Kidney epithelial cell (primary cell): ENCODE results near the gene RITA1. TPM values are rescaled to one million over a fixed set of nuclear protein-coding genes. Genes with fewer than 3 reads are reported as not detected.

ENCODE experiments used
- DNase-seq: peaks from one replicate; pipeline ENCODE4 v3.0.0-alpha.2; 2010; ENCODE audit warnings: low read depth
- H3K27me3 ChIP-seq: 2 replicates; pipeline ENCODE4 v1.6.0; 2011; ENCODE audit warnings: low read length; ENCODE audit not compliant: control insufficient read depth, insufficient read depth
- H3K36me3 ChIP-seq: 2 replicates; pipeline ENCODE4 v1.5.1; 2011; ENCODE audit warnings: low read length; ENCODE audit not compliant: control insufficient read depth, insufficient read depth
- H3K4me3 ChIP-seq: 2 replicates; pipeline ENCODE4 v1.5.1; 2011; ENCODE audit warnings: low read depth, mild to moderate bottlenecking, control low read depth, low read length
- CTCF ChIP-seq: IDR thresholded peaks from 2 replicates; pipeline ENCODE4 v1.5.1; 2011; ENCODE audit warnings: mild to moderate bottlenecking, moderate library complexity, low read length, control low read depth, inconsistent platforms; ENCODE audit not compliant: insufficient read depth, poor library complexity, severe bottlenecking
- total RNA-seq: library from RNA; depleted of rRNA; stranded (reverse); fragments of >200 nt; gene quantifications from 2 replicates; pipeline ENCODE4 v1.2.3, GENCODE V29; 2015

Gene RITA1
- 33.6 and 36.0 TPM in 2 replicates for total RNA-seq

- Histone ChIP-seq H3K27me3 (no peaks in the 10 kb centered on the region), H3K36me3 (no peaks in the 10 kb centered on the region), H3K4me3 (peak within 1 kb of the TSS; percentile 88)
- DNase-seq = no peak
- TF ChIP-seq CTCF = no peak
These were observed at the start of gene RITA1, which contains the start of gene DDX54 for GRCh38 chr12:113185180-113186032. Gene RITA1 (plus strand): TSS chr12:113185721. CDS start chr12:113186747, 1,026 bp downstream. Gene DDX54 (minus strand): TSS chr12:113185478. CDS start chr12:113185451, 27 bp downstream.

GRCh38 chr12:113136128-113136989 is 49.2 kb upstream of the RITA1 start:
- no peak overlapping the region for H3K4me3 ChIP-seq
- no peak for TF ChIP-seq CTCF
- no peak for DNase-seq
- no peaks in the 10 kb centered on the region for H3K27me3 ChIP-seq
- H3K36me3 ChIP-seq = no peaks in the 10 kb centered on the region

GRCh38 chr12:113136990-113137511 is 48.5 kb upstream of the RITA1 start:
- H3K4me3 ChIP-seq = no peak overlapping the region

GRCh38 chr12:113137861-113138783 is 47.4 kb upstream of the RITA1 start:
- DNase-seq = no peak
- H3K4me3 ChIP-seq = no peak overlapping the region
- H3K36me3 ChIP-seq = no peaks in the 10 kb centered on the region
- TF ChIP-seq CTCF = no peak
- H3K27me3 ChIP-seq = no peaks in the 10 kb centered on the region

More at GRCh38 chr12:113136990-113137511, 48.5 kb upstream of the RITA1 start:
- Histone ChIP-seq H3K36me3 (no peaks in the 10 kb centered on the region), H3K27me3 (no peaks in the 10 kb centered on the region)
- no peak for DNase-seq
- TF ChIP-seq CTCF = no peak

GRCh38 chr12:113138826-113139225 is 46.7 kb upstream of the RITA1 start:
- no peak for DNase-seq
- Histone ChIP-seq H3K27me3 (no peaks in the 10 kb centered on the region), H3K36me3 (no peaks in the 10 kb centered on the region), H3K4me3 (no peak overlapping the region)
- TF ChIP-seq CTCF = no peak
